ENCODE results near the gene L3MBTL1. TPM values are rescaled to one million over a fixed set of nuclear protein-coding genes. Genes with fewer than 3 reads are reported as not detected.
A peak's percentile ranks its signal among the peaks of the same experiment; 100 is the strongest.

The L3MBTL1 gene
- 2.2 TPM for polyA plus RNA-seq (2012; ENCODE audit: insufficient read depth, insufficient read length, low read depth)

- DNase-seq, result peak; percentile 67
- Histone ChIP-seq H3K4me1 (no peaks in the 10 kb centered on the region), H3K27me3 (peaks cover 31% of the 10 kb centered on the region)
These were observed at the start of gene L3MBTL1 for GRCh38 chr20:43507150-43508080. TSS of gene L3MBTL1 (plus strand) at chr20:43507697. CDS start at chr20:43513504, 5,807 bp downstream.

DNA sequence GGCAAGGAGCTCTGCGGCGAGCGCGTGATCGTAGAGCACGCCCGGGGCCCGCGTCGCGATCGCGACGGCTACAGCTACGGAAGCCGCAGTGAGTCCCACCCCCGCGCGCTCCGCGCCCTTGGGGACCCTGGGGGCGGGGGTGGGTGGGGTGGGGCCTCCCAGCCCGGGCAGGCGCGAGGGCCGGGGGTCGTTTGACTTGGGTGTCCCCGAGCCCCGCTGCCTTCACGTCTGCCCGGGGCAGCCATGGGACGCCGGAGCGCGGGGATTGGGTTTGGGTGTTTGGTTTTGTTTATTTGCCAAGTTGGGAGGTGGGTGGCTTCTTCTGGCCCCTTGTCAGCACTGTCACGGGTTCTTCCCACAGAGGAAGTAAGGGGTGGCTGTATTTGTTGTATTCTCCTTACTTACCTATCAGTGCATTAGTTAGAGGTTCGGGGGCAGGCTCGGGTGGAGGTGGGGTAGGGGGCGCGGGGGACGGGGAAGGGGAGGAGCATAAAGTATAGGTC is 49.0 kb upstream of the L3MBTL1 start:
- no peaks in the 10 kb centered on the region for H3K9me3 ChIP-seq
- peaks cover 49% of the 10 kb centered on the region for H3K36me3 ChIP-seq
- no peaks in the 10 kb centered on the region for H3K4me1 ChIP-seq
- TF ChIP-seq, protein P1, sequence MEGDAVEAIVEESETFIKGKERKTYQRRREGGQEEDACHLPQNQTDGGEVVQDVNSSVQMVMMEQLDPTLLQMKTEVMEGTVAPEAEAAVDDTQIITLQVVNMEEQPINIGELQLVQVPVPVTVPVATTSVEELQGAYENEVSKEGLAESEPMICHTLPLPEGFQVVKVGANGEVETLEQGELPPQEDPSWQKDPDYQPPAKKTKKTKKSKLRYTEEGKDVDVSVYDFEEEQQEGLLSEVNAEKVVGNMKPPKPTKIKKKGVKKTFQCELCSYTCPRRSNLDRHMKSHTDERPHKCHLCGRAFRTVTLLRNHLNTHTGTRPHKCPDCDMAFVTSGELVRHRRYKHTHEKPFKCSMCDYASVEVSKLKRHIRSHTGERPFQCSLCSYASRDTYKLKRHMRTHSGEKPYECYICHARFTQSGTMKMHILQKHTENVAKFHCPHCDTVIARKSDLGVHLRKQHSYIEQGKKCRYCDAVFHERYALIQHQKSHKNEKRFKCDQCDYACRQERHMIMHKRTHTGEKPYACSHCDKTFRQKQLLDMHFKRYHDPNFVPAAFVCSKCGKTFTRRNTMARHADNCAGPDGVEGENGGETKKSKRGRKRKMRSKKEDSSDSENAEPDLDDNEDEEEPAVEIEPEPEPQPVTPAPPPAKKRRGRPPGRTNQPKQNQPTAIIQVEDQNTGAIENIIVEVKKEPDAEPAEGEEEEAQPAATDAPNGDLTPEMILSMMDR (IDR thresholded peaks at IDR 0.05; ENCODE audit: low read depth, low read length), result no peak
- H3K4me3 ChIP-seq (ENCODE audit: low read depth, low read length), result peak overlapping the region; percentile 95
- DNase-seq, result no peak
- no peaks in the 10 kb centered on the region for H3K27me3 ChIP-seq

More at GRCh38 chr20:43507150-43508080, at the start of gene L3MBTL1:
- no peaks in the 10 kb centered on the region for H3K36me3 ChIP-seq
- no peaks in the 10 kb centered on the region for H3K9me3 ChIP-seq
- H3K4me3 ChIP-seq (ENCODE audit: low read depth, low read length), result peak within 1 kb of the TSS; percentile 57
- TF ChIP-seq, protein P1 (IDR thresholded peaks at IDR 0.05; ENCODE audit: low read depth, low read length), result no peak

GRCh38 chr20:43459022-43459942 is 48.2 kb upstream of the L3MBTL1 start:
- no peak for DNase-seq
- Histone ChIP-seq H3K4me1 (no peaks in the 10 kb centered on the region), H3K27me3 (no peaks in the 10 kb centered on the region), H3K4me3 (ENCODE audit: low read depth, low read length) (peak overlapping the region; percentile 95), H3K36me3 (peaks cover 57% of the 10 kb centered on the region), H3K9me3 (no peaks in the 10 kb centered on the region)
- TF ChIP-seq, protein P1 (IDR thresholded peaks at IDR 0.05; ENCODE audit: low read depth, low read length), result no peak

- Histone ChIP-seq H3K27me3 (no peaks in the 10 kb centered on the region), H3K36me3 (peaks cover 67% of the 10 kb centered on the region), H3K4me1 (no peaks in the 10 kb centered on the region), H3K4me3 (ENCODE audit: low read depth, low read length) (no peak overlapping the region), H3K9me3 (no peaks in the 10 kb centered on the region)
- TF ChIP-seq, protein P1 (IDR thresholded peaks at IDR 0.05; ENCODE audit: low read depth, low read length), result no peak
- no peak for DNase-seq
These were observed 47.2 kb upstream of the L3MBTL1 start for GRCh38 chr20:43460172-43460829.

GRCh38 chr20:43460830-43461200 is 46.7 kb upstream of the L3MBTL1 start:
- TF ChIP-seq, protein P1 (IDR thresholded peaks at IDR 0.05; ENCODE audit: low read depth, low read length), result no peak
- H3K4me3 ChIP-seq (ENCODE audit: low read depth, low read length), result no peak overlapping the region
- no peaks in the 10 kb centered on the region for H3K4me1 ChIP-seq
- no peak for DNase-seq
- H3K9me3 ChIP-seq, result no peaks in the 10 kb centered on the region
- H3K36me3 ChIP-seq, result peaks cover 72% of the 10 kb centered on the region
- no peaks in the 10 kb centered on the region for H3K27me3 ChIP-seq

Data from BE2C (cell line).